ENCODE results near the gene MAGED2.

DNA sequence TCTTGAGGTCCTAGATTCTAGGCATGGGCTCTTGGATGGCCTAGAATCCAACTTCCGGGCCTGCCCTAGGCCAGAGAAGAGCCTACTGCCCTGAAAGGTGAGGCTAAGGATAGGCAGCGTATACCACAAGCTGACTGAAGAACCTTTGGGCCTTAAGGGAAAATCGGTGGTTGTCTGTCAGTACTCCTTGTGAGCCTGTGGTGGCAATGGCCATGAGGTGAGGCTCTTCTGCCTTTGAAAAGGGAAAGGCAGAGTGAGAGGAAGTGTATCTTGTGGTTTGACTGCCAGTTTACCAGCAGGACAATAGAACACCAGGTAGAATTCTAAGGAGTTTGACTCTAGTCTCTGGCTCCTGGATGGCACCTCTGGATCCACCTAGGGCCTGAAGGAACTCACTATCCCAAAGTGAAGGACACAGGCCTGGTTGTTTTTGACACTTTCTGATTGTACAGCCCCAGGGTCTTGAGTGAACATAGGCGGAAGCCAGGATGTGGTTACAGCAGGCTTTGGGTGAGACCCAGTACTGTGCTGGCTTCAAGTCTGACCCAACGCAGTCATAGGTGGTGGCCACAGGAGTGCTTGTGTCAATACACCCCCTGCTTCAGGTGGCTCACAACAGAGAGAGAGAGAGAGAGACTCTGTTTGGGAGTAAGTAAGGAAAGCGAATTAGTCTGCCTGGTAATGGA, 30.4 kb upstream of the MAGED2 start:
- TF ChIP-seq GATA3 (IDR thresholded peaks at IDR 0.05; ENCODE audit: low read depth, low read length) (no peak), GATA2 (IDR thresholded peaks at IDR 0.05; ENCODE audit: low read depth, low read length) (no peak)
